ENCODE results near the gene LRRC63.

Gene LRRC63

DNA sequence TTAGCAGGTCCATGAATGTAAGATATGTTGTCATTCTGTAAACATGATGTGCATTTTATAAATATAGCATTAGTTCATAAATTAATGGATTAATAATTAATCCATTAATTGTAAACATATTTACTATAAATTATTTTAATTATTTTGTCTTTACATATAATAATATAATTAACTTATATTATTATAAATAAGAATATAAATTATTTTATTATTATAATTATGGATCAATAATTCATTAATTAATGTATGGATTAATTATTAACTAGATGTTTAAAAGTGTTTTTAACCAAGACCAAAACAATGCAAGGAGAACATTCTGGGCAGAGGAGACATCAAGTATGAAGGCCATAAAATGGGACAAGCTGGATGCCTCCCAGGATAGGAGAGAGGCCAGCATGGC lies 103.3 kb downstream of the LRRC63 start:
- Histone ChIP-seq H3K27me3 (no peaks in the 10 kb centered on the region), H3K4me3 (no peak overlapping the region), H3K27ac (no peak overlapping the region), H3K9ac (no peak overlapping the region), H3K4me1 (no peaks in the 10 kb centered on the region), H3K4me2 (no peak overlapping the region), H3K9me3 (peaks cover 9% of the 10 kb centered on the region; the same call in 1 of the 2 replicates), H3K36me3 (no peaks in the 10 kb centered on the region), H4K20me1 (no peaks in the 10 kb centered on the region)
- no peak for TF ChIP-seq Cebpa-rat (IDR thresholded peaks at IDR 0.05)

DNA sequence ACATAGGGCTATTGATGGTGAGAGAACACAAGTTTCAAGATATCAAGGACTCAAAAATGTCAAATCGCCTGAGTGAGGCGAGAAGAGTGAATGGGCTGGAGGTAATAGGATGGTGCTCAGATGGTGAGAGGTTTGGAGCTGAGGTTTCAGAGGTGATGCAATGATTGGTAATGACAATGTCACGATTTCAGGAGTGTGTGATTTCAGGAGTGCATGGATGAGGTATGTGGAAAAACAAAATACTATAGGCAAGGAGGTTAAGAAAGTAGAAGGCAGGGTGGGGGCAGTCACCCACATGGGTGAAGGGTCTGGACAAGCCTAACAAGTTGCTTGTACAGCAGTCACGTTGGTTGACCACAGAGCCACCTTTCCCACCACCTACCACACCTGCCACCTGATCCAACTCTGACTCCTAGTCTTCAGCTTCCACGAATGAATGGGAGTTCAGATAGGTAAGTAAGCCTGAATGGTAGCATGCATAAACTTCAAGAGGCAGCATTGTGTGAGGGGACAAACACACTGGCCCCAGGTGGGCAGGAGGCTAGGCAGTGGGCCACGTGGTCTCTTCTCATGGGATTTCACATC lies 103.9 kb downstream of the LRRC63 start:
- Histone ChIP-seq H4K20me1 (no peaks in the 10 kb centered on the region), H3K4me2 (no peak overlapping the region), H3K4me1 (no peaks in the 10 kb centered on the region), H3K4me3 (no peak overlapping the region), H3K27me3 (no peaks in the 10 kb centered on the region), H3K27ac (no peak overlapping the region), H3K9ac (no peak overlapping the region), H3K9me3 (peaks cover 9% of the 10 kb centered on the region; the same call in 1 of the 2 replicates), H3K36me3 (no peaks in the 10 kb centered on the region)
- TF ChIP-seq Cebpa-rat (IDR thresholded peaks at IDR 0.05) = no peak

DNA sequence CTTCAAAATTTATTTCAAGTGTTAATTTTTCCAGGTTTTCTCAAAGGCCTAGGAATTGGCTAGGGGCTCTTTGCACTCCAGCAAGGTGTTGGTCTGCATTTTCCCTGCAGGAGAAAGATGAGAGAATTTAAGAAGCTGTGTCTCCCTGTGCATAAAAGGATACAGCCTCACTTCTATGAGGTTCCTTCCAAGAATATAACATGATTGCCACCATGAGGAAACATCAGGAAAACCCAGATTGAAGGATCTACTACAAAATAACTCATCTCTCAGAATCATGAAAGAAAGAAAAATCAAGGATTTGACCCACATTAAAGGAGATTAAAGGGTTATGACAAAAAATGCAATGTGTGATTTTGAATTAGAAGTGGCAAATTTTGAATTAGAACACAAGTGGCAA lies 105.4 kb downstream of the LRRC63 start:
- Histone ChIP-seq H4K20me1 (no peaks in the 10 kb centered on the region), H3K4me2 (no peak overlapping the region), H3K4me3 (no peak overlapping the region), H3K27ac (no peak overlapping the region), H3K27me3 (no peaks in the 10 kb centered on the region), H3K9ac (no peak overlapping the region), H3K36me3 (no peaks in the 10 kb centered on the region), H3K4me1 (no peaks in the 10 kb centered on the region; the same call in 1 of the 2 replicates), H3K9me3 (0 out of 2 replicates have a peak, but pooled peaks cover 1% of the 10 kb centered on the region)
- TF ChIP-seq Cebpa-rat (IDR thresholded peaks at IDR 0.05) = no peak

DNA sequence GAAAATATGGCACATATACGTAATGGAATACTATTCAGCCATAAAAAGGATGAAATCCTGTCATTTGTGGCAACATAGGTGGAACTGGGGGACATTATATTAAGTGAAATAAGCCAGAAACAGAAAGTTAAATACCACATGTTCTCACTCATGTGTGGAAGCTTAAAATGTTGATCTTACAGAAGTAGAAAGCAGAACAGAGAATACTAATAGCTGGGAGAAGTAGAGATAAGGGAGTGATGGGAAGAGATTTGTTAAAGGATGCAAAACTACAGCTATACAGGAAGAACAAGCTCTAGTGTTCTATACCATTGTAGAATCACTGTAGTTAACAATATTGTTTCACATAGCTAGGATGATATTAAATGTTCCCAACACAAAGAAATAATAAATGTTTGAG lies 107.3 kb downstream of the LRRC63 start:
- Histone ChIP-seq H3K27ac (no peak overlapping the region), H3K4me3 (no peak overlapping the region), H3K4me2 (no peak overlapping the region), H3K27me3 (no peaks in the 10 kb centered on the region), H4K20me1 (no peaks in the 10 kb centered on the region), H3K4me1 (no peaks in the 10 kb centered on the region; the same call in 1 of the 2 replicates), H3K36me3 (no peaks in the 10 kb centered on the region), H3K9ac (no peak overlapping the region), H3K9me3 (no peaks in the 10 kb centered on the region)
- no peak for TF ChIP-seq Cebpa-rat (IDR thresholded peaks at IDR 0.05)

DNA sequence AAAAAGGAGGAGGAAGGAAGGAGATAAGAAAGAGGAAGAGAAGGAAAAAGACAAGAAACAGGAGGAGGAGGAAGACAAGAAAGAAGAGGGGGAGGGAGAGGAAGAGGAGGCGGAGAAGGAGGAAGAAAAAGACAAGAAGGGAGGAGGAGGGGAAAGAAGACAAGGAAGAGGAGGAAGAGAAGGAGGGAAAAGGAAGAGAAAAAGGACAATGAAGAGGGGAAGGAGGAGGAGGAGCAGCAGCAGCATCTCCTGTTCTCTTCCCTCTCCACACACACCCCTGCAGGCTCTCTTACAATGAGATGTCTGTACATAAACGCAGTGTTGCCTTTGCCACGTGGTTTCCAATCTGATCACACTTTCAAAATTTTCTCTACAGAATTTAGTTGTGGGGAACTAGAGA lies 108.7 kb downstream of the LRRC63 start:
- no peaks in the 10 kb centered on the region; the same call in 1 of the 2 replicates for H3K4me1 ChIP-seq
- no peaks in the 10 kb centered on the region for H3K9me3 ChIP-seq
- H3K4me2 ChIP-seq = no peak overlapping the region
- peaks cover 3% of the 10 kb centered on the region; the same call in 1 of the 2 replicates for H3K27me3 ChIP-seq
- H3K36me3 ChIP-seq = no peaks in the 10 kb centered on the region
- no peak overlapping the region for H3K27ac ChIP-seq
- H4K20me1 ChIP-seq = no peaks in the 10 kb centered on the region
- TF ChIP-seq Cebpa-rat (IDR thresholded peaks at IDR 0.05) = no peak
- no peak overlapping the region for H3K4me3 ChIP-seq
- H3K9ac ChIP-seq = no peak overlapping the region

DNA sequence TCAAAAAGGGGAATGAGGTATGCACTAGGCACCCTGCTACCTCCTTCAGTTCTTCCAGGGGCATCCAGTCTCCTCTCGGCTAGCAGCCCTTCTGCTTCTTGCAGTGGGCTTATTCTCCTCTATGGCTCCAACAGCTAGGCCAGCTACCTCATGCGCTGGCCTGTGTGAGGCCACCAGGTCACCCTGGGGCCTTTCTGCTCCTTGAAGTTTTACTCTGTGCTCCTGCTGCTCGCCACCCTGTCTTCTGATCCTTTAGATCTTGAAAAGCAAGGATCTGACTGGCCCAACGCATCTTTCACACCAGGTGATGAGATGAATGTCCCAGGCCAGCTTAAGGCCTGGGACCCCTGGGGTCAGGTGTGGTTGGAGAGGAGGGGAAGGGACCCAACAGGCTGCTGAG lies 109.1 kb downstream of the LRRC63 start:
- TF ChIP-seq Cebpa-rat (IDR thresholded peaks at IDR 0.05) = no peak
- Histone ChIP-seq H3K4me1 (no peaks in the 10 kb centered on the region; the same call in 1 of the 2 replicates), H3K9me3 (no peaks in the 10 kb centered on the region), H3K27ac (no peak overlapping the region), H4K20me1 (no peaks in the 10 kb centered on the region), H3K9ac (no peak overlapping the region), H3K36me3 (no peaks in the 10 kb centered on the region), H3K4me2 (no peak overlapping the region), H3K27me3 (peaks cover 3% of the 10 kb centered on the region; the same call in 1 of the 2 replicates), H3K4me3 (no peak overlapping the region)

DNA sequence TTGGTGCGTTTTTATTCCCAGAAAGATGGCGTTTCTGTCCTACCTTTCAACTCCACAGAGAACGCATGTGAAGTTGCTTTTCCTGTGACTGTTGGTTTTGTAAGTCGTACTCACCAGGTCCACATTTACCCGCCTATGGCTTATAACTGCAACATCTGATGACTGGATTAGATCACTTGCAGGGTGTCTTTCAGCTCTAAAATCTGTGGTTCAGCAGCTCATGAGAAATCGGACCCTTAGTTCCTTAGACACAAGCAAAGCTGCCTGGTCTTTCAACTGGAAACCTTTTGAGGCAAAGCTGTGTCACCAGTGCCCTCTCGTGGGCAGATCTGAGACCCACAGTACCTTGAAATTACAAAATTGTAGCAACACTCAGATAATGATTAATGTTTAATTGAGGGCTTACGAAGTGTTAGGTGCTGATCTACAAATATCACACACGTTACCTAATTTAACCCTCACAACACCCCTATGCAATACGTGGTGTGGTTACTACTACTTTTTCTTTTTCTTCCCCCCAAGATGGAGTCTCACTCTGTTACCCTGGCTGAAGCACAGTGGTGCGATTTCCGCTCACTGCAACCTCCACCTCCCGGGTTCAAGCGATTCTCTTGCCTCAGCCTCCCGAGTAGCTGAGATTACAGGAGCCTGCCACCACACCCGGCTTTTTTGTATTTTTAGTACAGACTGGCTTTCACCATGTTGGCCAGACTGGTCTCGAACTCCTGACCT lies 109.9 kb downstream of the LRRC63 start:
- Histone ChIP-seq H4K20me1 (no peaks in the 10 kb centered on the region), H3K36me3 (no peaks in the 10 kb centered on the region), H3K4me3 (no peak overlapping the region), H3K27ac (no peak overlapping the region), H3K9me3 (no peaks in the 10 kb centered on the region), H3K4me2 (no peak overlapping the region), H3K4me1 (no peaks in the 10 kb centered on the region; the same call in 1 of the 2 replicates), H3K9ac (no peak overlapping the region), H3K27me3 (peaks cover 3% of the 10 kb centered on the region; the same call in 1 of the 2 replicates)
- no peak for TF ChIP-seq Cebpa-rat (IDR thresholded peaks at IDR 0.05)

DNA sequence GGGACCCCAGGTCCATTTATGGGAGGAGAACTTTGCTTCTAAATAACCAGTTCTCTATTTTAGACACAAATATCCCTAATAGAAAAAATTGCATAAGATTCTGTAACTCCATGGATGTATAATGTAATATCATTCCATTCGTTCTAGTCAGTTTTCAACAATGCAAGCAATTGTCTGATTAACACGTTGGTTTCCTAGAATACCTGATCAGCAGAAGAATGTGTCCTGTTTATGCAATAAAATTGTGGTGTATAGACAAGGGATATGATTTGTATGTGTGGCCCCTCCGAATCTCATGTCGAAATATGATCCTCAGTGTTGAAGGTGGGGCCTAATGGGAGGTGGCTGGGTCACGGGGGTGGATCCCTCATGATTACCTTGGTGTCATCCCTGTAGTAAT lies 113.2 kb downstream of the LRRC63 start:
- H3K36me3 ChIP-seq = no peaks in the 10 kb centered on the region
- H3K9ac ChIP-seq = no peak overlapping the region
- no peaks in the 10 kb centered on the region; the same call in 1 of the 2 replicates for H3K4me1 ChIP-seq
- H3K9me3 ChIP-seq = no peaks in the 10 kb centered on the region
- H3K27me3 ChIP-seq = peaks cover 3% of the 10 kb centered on the region; the same call in 1 of the 2 replicates
- H4K20me1 ChIP-seq = no peaks in the 10 kb centered on the region
- no peak overlapping the region for H3K4me3 ChIP-seq
- H3K4me2 ChIP-seq = no peak overlapping the region
- H3K27ac ChIP-seq = no peak overlapping the region
- no peak for TF ChIP-seq Cebpa-rat (IDR thresholded peaks at IDR 0.05)
